ENCODE measurements around the gene PCP2.

Gene PCP2

DNA sequence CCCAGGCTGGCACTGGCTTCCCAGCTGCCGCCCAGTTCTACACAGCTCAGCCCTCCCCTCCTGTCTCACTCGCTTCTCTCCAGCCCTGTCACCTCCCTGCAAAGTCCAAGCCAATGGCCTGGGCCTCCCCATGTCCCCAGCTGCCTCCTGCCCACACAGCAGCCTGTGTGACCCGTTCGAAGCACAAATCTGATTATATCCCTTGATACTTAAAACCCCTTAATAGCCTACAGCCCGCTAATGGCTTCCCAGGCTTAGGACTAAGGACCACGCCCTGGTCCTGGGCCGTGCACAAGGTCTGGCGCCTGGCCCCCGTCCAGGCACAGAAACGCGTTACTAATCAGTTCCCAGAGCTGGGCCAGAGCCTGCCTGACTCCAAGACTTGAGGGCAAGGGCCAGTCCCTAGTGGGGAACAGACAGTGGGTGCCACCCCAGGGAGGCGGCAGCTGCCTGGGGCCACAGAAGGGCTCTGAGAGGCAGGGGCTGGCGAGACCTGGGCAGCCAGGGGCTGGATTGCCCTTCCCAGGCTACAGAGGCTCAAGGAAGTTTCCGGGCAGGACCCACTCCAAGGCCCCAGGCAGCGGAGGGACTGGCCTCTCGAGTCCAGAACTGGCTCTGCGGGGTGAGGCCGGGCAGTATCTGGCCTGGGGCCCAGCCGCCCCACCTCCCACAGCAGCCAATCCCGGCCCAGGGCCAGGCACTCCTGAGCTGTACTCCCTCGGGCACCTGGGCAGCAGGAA, 14.6 kb downstream of the PCP2 start:
- DNase-seq (ENCODE audit: low spot score) = no peak

DNA sequence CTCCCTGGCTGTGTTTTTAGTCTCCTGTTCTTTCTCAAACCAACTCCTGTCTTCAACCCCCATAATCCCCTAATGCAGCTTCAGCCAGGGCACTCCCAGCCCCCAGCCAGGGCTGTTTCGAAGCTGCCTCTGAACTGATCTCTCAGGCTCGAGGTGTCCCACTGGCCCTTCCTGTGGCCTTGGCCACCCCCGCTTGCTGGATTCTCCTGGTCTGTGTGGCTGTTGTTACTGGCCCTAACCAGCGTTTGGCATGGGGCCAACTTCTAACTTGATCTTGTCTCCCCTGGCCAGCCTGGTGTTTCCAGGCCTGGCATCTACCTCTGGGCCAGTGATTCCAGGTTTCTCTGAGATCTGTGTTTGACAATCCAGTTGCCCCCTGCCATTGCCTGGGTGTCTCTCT, 15.2 kb downstream of the PCP2 start:
- no peak for DNase-seq (ENCODE audit: low spot score)

DNA sequence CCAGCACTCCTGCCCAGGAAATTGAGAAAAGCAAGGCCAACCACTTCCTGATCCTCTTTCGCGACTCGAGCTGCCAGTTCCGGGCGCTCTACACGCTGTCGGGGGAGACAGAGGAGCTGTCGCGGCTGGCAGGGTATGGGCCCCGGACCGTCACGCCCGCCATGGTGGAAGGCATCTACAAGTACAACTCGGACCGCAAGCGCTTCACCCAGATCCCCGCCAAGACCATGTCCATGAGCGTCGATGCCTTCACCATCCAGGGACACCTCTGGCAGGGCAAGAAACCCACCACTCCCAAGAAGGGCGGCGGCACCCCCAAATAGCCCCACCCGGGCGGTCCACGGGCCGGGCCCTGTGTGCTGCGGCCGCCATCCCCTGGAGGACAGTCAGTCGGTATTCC, 15.8 kb downstream of the PCP2 start:
- DNase-seq (ENCODE audit: low spot score) = no peak

DNA sequence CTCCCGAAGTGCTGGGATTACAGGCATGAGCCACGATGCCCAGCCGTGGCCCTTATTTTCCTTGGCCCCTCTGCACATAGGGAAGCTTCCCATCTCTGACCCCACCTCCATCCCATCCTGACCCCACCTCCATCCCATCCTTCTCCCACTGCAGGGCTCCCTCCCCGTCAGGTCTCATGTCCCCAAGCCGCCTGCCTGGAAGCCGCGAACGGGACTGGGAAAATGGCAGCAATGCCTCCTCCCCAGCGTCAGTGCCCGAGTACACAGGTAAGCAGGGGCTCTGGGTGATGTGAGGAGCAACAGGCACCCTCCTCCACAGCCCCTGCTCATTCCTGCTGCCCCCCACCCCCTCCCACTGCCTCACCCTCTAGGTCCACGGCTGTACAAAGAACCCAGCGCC, 16.3 kb downstream of the PCP2 start:
- no peak for DNase-seq (ENCODE audit: low spot score)

DNA sequence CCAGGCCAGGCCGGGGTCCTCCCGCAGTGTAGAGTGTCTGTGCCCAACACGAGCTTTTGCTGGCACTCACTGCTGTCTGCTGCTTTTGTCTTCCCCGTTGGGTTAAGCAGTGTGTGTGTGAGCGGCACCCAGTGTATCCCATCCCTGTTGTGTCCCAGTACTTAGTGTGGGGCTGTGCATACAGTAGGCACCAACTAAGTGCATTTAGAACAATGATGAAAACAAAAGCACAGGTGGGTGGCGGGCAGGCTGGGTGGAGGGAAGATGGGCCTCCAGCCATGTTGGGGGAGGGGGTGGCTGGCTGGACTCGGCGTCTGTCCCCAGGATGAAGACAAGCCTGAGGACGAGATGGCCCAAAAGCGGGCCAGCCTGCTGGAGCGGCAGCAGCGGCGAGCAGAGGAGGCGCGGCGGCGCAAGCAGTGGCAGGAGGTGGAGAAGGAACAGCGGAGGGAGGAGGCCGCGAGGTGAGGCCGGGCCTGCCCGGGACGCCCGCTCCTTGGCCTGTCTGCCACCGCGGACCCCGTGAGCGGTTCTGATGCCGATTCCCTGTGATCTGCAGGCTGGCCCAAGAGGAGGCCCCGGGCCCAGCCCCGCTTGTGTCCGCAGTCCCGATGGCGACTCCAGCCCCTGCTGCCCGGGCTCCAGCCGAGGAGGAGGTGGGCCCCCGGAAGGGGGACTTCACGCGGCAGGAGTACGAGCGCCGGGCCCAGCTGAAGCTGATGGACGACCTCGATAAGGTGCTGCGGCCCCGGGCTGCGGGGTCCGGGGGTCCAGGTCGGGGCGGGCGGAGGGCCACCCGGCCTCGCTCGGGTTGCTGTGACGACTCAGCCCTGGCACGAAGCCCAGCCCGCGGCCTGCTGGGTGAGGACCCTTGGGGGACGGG, 18.4 kb downstream of the PCP2 start:
- no peak for DNase-seq (ENCODE audit: low spot score)

DNA sequence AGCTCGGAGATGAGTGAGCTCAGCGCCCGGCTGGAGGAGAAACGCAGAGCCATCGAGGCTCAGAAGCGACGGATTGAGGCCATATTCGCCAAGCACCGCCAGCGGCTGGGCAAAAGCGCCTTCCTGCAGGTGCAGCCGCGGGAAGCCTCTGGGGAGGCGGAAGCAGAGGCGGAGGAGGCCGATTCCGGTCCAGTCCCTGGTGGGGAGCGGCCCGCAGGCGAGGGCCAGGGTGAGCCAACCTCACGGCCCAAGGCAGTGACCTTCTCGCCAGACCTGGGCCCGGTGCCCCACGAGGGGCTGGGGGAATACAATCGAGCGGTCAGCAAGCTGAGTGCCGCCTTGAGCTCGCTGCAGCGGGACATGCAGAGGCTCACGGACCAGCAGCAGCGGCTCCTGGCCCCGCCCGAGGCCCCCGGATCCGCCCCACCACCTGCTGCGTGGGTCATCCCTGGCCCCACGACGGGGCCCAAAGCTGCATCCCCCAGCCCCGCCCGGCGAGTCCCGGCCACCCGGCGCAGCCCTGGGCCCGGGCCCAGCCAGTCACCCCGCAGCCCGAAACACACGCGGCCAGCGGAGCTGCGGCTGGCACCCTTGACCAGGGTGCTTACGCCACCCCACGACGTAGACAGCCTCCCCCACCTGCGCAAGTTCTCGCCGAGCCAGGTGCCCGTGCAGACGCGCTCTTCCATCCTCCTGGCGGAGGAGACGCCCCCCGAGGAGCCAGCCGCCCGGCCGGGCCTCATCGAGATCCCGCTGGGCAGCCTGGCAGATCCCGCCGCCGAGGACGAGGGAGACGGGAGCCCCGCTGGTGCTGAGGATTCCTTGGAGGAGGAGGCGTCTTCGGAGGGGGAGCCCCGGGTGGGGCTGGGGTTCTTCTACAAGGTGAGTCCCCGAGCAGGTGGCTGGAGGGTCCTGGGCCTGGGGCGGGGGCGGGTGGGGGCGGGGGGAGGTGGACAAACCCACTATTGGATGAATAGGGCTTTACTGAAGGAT, 20.9 kb downstream of the PCP2 start:
- no peak for DNase-seq (ENCODE audit: low spot score)

DNA sequence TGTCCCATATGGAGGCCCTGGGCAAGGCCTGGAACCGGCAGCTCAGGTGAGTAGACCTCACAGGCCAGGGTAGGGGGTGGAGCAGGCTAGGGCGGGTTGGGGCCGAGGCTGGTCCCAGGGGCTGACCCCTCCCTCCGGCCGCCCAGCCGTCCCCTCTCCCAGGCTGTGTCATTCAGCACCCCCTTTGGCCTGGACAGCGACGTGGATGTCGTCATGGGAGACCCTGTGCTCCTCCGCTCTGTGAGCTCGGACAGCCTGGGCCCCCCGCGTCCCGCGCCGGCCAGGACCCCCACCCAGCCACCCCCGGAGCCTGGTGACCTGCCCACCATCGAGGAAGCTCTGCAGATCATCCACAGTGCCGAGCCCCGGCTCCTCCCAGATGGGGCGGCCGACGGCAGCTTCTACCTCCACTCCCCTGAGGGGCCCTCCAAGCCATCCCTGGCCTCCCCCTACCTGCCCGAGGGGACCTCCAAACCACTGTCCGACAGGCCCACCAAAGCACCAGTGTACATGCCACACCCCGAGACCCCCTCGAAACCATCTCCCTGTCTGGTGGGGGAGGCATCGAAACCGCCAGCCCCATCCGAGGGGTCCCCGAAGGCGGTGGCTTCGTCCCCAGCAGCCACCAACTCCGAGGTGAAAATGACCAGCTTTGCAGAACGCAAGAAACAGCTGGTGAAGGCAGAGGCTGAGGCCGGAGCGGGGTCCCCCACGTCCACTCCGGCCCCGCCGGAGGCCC, 21.8 kb downstream of the PCP2 start:
- no peak for DNase-seq (ENCODE audit: low spot score)

DNA sequence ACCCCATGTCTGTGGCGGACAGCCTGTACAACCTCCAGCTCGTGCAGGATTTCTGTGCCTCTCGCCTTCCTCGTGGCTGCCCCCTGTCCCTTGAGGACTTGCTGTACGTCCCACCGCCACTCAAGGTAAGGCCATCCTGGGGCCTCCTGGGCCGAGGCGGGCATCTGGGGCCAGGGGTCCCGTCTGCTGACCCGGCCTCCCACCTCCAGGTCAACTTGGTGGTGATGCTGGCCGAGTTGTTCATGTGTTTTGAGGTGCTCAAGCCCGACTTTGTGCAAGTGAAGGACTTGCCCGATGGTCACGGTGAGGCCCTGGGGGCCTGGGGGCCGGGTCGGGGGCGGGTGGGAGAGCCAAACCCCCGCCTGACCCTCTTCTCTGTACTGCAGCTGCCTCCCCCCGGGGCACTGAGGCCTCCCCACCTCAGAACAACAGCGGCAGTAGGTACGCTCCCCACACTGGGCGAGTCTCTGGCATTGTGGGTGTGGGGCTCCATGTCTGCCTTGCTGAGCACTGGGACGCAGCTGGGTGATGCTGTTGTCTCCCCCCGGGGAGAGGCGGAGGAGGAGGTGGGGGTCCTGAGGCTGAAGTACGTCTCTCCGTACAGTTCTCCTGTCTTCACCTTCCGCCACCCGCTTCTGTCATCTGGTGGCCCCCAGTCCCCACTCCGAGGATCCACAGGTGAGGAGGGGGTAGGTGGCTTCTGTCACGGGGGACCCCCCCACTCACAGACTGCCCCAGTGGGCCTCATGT, 22.9 kb downstream of the PCP2 start:
- DNase-seq (ENCODE audit: low spot score) = no peak

DNA sequence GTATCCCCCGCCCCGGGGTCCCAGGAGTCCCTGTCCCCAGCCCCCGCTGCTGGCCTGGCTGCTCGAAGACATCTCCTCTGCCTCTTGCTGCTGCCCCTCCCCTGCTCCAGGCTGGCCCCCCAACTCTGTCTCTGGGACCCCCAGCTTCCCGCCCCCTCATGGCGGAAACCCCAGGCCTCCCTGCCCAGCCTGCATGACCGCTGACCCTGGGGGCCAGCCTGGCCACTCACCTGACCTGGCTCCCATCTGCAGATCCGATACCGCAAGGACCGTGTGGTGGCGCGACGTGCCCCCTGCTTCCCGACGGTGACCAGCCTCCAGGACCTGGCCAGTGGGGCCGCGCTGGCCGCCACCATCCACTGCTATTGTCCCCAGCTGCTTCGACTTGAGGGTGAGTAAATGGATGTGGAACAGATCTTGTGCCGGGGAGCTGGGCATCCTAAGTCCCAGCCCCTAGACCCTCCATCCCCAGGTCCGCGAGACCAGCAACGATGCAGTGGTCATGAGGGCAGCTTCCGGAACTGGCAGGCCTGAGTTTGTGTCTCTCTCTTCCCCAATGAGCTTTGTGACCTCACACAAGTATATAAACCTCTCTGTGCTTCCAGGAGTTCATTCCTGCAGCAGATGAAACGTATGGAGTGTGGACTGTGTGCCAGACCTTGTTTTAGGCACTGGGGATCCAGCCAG, 25.5 kb downstream of the PCP2 start:
- DNase-seq (ENCODE audit: low spot score) = no peak

DNA sequence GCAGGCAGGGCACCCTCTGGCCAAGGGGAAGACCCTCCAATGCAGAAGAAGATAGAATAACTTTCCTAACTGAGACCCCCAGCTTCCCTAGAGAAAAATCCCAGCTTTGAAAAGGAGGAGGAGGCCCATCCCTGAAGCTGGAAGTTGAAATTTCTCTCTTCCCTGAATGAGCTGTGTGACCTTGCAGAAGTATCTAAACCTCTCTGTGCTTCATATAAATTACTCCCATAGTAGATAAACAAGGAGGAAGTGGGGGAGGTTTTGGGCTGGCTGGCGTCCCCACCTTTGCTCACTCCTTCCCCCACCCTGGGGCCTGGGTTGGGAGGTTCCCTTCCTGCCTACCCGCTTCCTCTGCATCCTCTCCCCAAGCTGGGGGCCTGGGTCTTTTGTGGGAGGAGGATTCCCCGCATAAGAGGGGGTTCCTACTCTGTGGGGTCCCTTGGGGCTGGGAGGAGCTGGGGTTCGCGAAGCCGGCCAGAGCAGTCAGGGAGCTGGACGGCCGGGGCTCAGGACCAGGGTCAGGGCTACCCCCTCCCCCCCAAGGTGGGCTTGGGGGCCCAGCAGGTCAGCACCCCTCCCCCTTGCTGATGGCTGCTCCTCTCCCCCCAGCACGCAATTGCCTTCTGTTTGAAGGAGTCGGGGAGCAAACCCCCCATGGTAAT, 26.2 kb downstream of the PCP2 start:
- no peak for DNase-seq (ENCODE audit: low spot score)

DNA sequence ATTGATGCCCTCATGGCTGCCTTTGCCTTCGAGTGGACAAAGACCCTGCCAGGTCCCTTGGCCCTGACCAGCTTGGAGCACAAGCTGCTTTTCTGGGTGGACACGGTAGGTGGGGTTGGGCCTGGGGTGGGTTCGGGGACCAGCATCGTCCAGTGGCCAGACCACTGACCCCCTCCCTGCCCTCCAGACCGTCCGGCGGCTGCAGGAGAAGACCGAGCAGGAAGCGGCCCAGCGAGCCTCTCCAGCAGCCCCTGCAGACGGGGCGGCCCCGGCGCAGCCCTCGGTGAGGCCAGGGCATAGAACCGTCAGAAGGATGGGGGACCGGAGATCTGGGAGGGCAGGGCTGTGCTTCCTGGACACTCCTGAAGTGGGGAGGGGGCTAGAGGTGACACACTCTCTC, 27.2 kb downstream of the PCP2 start:
- DNase-seq (ENCODE audit: low spot score) = no peak

DNA sequence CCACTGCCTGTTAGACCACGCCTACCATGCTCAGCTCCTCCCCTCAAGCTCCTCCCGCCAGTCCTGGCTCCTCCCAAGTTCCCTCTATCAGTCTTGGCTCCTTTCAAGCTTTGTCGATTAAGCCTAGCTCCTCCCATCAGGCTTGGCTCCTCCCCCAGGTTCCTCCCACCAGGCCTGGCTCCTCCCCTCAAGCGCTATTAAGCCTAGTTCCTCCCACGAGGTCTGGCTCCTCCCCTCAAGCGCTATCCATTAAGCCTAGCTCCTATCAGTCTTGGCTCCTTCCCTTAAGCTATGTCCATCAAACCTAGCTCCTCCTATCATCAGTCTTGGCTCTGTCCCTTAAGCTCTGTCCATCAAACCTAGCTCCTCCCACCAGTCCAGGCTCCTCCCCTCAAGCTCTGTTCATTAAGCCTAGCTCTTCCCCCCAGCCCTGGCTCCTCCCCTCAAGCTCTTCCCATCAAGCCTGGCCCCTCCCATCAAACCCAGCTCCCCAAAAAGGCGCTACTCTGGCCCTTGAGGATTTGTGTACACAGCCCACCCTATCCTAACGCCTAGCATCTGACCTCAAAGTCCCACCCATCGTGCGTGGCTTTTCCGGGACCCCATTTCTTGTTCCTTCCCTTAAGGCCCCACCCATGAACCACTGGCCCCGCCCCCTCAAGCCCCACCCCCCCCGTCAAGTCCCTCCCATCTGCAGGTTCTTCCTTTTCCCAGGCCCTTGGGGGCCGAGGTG, 27.9 kb downstream of the PCP2 start:
- DNase-seq (ENCODE audit: low spot score) = peak; percentile 48

DNA sequence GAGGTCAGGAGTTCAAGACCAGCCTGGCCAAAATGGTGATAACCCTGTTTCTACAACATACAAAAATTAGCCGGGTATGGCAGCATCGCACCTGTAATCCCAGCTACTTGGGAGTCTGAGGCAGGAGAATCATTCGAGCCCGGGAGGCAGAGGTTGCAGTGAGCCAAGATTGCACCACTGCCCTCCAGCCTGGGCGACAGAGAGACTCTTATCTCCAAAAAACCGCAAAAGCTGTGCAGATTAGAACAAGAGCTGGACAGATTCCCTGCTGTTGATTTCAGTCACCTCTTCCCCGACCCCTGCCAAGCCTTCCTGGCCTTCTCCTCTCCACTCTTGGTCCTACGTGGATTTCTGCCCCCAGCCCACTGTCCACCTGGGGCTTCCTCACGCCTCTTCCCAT, 29.6 kb downstream of the PCP2 start:
- DNase-seq (ENCODE audit: low spot score) = no peak

DNA sequence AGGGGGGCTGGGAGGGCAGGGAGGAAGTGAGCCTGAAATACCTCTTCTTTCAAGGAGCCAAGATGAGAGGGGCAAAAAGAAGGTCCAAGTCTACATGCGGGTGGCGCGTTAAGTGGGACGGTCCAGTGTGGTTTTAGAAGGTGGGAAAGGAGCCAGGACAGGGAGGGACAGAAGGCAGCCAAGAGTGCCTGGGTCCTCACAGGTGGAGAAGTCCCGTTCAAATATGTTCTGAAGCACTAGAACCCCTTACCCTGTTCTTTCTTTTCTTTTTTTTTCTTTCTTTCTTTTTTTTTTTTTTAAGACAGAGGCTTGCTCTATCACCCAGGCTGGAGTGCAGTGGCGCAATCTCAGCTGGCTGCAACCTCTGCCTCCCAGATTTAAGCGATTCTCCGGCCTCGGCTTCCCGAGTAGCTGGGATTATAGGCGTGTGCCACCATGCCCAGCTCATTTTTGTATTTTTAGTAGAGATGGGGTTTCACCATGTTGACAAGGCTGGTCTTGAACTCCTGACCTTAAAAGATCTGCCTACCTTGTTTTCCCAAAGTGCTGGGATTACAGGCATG, 30.5 kb downstream of the PCP2 start:
- DNase-seq (ENCODE audit: low spot score) = no peak

DNA sequence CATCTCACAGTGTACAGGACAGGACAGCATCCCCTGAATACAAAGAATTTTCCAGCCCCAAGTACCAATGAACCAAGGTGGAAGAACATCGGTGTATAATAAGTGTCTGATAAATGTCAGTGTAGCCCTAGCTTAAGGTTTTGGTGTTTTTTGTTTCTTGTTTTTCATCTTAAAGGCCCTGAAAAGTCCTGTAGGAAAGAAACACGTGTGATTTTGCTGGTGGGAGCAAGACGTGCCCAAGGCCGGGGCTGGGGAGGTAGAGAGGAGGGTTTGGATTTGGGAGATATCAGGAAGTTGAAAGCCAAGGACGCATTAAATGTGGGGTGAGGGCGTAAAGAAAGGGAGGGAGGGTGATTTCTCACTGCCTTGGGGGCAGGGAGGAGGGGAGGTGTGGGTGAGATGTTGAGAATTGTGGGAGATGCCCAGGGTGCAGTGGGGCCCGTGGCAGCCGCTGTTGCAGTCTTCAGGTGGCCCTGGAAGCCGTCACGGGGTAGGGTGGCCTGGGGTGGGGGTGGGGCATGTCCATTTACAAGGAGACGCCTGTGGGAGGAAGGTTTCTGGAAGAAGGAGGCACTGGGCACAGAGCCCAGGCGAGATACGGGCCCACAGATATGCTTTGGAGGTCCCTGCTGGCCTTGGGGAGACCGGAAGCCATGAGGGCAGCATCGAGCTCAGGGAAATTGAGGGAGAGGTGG, 31.1 kb downstream of the PCP2 start:
- DNase-seq (ENCODE audit: low spot score) = no peak

DNA sequence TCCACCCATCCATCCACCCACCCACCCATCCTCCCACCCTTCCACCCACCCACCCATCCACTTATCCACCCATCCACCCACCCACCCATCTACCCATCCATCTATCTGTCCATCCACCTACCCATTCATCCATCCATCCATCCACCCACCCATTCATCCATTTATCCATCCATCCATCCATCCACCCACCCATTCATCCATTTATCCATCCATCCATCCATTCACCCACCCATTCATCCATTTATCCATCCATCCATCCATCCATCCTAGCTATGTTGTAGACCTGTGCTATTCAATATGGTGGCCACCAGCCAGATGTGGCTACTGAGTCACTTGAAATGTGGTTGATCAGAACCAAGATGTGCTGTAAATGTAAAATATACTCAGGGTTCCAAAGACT, 32.8 kb downstream of the PCP2 start:
- DNase-seq (ENCODE audit: low spot score) = no peak

DNA sequence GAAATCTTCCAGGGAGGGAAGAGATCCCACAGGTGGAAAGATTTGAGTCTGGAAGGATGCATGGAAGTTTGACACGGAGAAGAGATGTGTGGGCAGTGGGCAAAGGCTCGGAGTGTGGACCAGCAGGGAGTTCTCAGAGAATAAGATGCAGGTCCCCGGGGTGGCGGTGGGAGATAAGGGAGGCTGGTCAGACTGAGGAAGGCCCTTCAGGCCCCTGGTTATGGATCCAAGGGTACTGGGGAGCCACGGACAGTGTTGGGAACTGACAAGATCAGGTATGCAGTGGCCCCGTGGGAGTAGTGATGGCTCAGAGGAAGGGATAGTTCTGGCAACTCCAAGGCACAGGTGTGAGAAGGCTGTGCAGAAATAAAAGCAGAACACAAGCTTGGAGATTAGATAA, 35.3 kb downstream of the PCP2 start:
- no peak for DNase-seq (ENCODE audit: low spot score)

DNA sequence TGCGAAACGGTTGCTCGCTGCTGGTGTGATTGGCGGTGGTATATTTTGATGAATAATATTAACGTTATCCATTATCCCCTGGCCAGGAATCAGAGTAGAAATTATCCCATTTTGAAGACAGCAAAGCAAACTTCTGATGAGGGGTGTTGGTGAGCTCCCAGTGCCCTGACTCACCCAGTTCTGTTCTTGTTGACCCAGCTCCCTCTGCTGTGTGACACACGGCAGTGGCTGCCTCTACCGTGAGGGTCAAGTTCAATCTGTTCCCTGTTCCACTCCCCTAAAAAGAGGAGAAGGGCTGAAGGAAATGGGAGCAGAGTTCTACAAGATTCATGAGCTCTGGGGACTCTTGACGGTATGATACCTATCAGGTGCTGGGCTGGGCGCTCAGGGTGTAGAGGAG, 35.8 kb downstream of the PCP2 start:
- DNase-seq (ENCODE audit: low spot score) = no peak

Measured in ecto neural progenitor cell (in vitro differentiated cells).